ENCODE results near the gene CAV1.

DNA sequence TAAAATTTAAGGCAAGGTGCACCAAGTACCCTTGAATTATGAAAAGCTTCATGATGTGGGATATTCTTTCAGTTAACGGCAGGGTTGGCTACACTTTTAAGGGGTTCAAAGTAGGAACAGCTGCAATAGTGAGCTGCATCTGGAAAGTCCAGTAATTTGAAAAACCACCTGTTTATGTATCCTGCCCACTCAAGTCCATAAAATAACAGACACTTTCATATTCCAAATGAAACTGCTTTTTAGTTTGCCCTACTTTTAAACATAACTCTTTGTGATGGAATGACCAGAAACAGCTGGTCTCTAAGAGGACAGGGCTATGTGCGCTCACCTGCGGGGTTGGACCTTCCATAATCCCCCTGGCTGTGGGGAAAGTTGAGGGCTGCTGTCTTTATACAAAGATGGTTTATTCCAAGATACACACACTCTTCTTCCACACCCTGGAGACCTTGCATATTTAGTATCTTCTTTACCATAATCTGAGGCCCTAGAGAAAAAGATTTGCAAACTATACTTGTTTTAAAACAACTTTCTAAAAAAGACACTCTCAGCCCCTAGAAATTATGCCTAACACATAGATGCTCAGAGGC, 7.4 kb downstream of the CAV1 start:
- TF ChIP-seq, protein P1, sequence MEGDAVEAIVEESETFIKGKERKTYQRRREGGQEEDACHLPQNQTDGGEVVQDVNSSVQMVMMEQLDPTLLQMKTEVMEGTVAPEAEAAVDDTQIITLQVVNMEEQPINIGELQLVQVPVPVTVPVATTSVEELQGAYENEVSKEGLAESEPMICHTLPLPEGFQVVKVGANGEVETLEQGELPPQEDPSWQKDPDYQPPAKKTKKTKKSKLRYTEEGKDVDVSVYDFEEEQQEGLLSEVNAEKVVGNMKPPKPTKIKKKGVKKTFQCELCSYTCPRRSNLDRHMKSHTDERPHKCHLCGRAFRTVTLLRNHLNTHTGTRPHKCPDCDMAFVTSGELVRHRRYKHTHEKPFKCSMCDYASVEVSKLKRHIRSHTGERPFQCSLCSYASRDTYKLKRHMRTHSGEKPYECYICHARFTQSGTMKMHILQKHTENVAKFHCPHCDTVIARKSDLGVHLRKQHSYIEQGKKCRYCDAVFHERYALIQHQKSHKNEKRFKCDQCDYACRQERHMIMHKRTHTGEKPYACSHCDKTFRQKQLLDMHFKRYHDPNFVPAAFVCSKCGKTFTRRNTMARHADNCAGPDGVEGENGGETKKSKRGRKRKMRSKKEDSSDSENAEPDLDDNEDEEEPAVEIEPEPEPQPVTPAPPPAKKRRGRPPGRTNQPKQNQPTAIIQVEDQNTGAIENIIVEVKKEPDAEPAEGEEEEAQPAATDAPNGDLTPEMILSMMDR (conservative IDR thresholded peaks at IDR 0.05 in 1 of 2, IDR thresholded peaks at IDR 0.05 in 1 of 2; ENCODE audit: extremely low read depth in 1 of 2, insufficient read depth in 1 of 2, low read depth in 1 of 2, low read length in 2 of 2): no peak
- TF ChIP-seq EZH2 (IDR thresholded peaks at IDR 0.05; ENCODE audit: borderline replicate concordance, low read length): no peak
